Measurements from ENCODE around the gene PRMT1. TPM values are rescaled to one million over a fixed set of nuclear protein-coding genes. Genes with fewer than 3 reads are reported as not detected.

The PRMT1 gene
- total and polyA plus RNA-seq, 2 donors (not counting 1 experiment from before 2014, with no cell fraction given) = 184 to 298 TPM

GRCh38 chr19:49691243-49692146 is 14.4 kb downstream of the PRMT1 start:
- Histone ChIP-seq H2AFZ (ENCODE audit: low read length) (peak overlapping the region; percentile 77), H3K36me3 (ENCODE audit: control insufficient read depth, insufficient read depth, low read length) (peaks cover 3% of the 10 kb centered on the region), H3K4me2 (ENCODE audit: extremely low read depth, insufficient read depth, low read length) (peak overlapping the region; percentile 100), H4K20me1 (ENCODE audit: control insufficient read depth, extremely low read depth, insufficient read depth, low read length) (no peaks in the 10 kb centered on the region), H3K4me1 (ENCODE audit: control insufficient read depth, extremely low read depth, insufficient read depth, low read length) (peaks cover 5% of the 10 kb centered on the region), H3K9ac (ENCODE audit: insufficient read depth, low read length) (no peak overlapping the region), H3K4me3 (replicated peaks in 1 of 4; ENCODE audit: control extremely low read depth in 1 of 4, insufficient read depth in 1 of 4, low read depth in 3 of 4, low read length in 4 of 4) (peak overlapping the region; percentile 43 to 69 (median 64)), H3K27me3 (ENCODE audit: control insufficient read depth, insufficient read depth, low read length) (no peaks in the 10 kb centered on the region), H3K27ac (ENCODE audit: insufficient read depth, low read length) (no peak overlapping the region), H3K9me3 (ENCODE audit: control insufficient read depth, insufficient read depth, low read depth, low read length) (no peaks in the 10 kb centered on the region), H3K79me2 (ENCODE audit: control insufficient read depth, insufficient read depth, low read length) (no peaks in the 10 kb centered on the region)
- TF ChIP-seq CTCF (conservative IDR thresholded peaks at IDR 0.05 in 1 of 2, IDR thresholded peaks at IDR 0.05 in 1 of 2; ENCODE audit: low read depth in 1 of 2, low read length in 2 of 2) (no peak), EZH2 (IDR thresholded peaks at IDR 0.05; ENCODE audit: low read length, missing control alignments) (no peak)
- DNase-seq (ENCODE audit: low read depth in 2 of 2) = peak; percentile 66 to 73

- H3K9me3 ChIP-seq (ENCODE audit: control insufficient read depth, insufficient read depth, low read depth, low read length) = no peaks in the 10 kb centered on the region
- H4K20me1 ChIP-seq (ENCODE audit: control insufficient read depth, extremely low read depth, insufficient read depth, low read length) = no peaks in the 10 kb centered on the region
- peak overlapping the region in 1 of 4 experiments; percentile 64 for H3K4me3 ChIP-seq (replicated peaks in 1 of 4; ENCODE audit: control extremely low read depth in 1 of 4, insufficient read depth in 1 of 4, low read depth in 3 of 4, low read length in 4 of 4)
- no peak overlapping the region for H3K27ac ChIP-seq (ENCODE audit: insufficient read depth, low read length)
- H2AFZ ChIP-seq (ENCODE audit: low read length) = no peak overlapping the region
- H3K36me3 ChIP-seq (ENCODE audit: control insufficient read depth, insufficient read depth, low read length) = peaks cover 2% of the 10 kb centered on the region
- H3K4me1 ChIP-seq (ENCODE audit: control insufficient read depth, extremely low read depth, insufficient read depth, low read length) = peaks cover 5% of the 10 kb centered on the region
- TF ChIP-seq EZH2 (IDR thresholded peaks at IDR 0.05; ENCODE audit: low read length, missing control alignments) (no peak), CTCF (conservative IDR thresholded peaks at IDR 0.05 in 1 of 2, IDR thresholded peaks at IDR 0.05 in 1 of 2; ENCODE audit: low read depth in 1 of 2, low read length in 2 of 2) (no peak)
- DNase-seq (ENCODE audit: low read depth in 2 of 2) = no peak
- H3K27me3 ChIP-seq (ENCODE audit: control insufficient read depth, insufficient read depth, low read length) = no peaks in the 10 kb centered on the region
- no peak overlapping the region for H3K4me2 ChIP-seq (ENCODE audit: extremely low read depth, insufficient read depth, low read length)
- no peaks in the 10 kb centered on the region for H3K79me2 ChIP-seq (ENCODE audit: control insufficient read depth, insufficient read depth, low read length)
- no peak overlapping the region for H3K9ac ChIP-seq (ENCODE audit: insufficient read depth, low read length)
Observed at GRCh38 chr19:49692147-49692506, 15.1 kb downstream of the PRMT1 start.

- Histone ChIP-seq H3K79me2 (ENCODE audit: control insufficient read depth, insufficient read depth, low read length) (no peaks in the 10 kb centered on the region), H3K36me3 (ENCODE audit: control insufficient read depth, insufficient read depth, low read length) (no peaks in the 10 kb centered on the region), H3K9me3 (ENCODE audit: control insufficient read depth, insufficient read depth, low read depth, low read length) (no peaks in the 10 kb centered on the region), H3K27ac (ENCODE audit: insufficient read depth, low read length) (no peak overlapping the region), H3K27me3 (ENCODE audit: control insufficient read depth, insufficient read depth, low read length) (no peaks in the 10 kb centered on the region), H4K20me1 (ENCODE audit: control insufficient read depth, extremely low read depth, insufficient read depth, low read length) (no peaks in the 10 kb centered on the region), H2AFZ (ENCODE audit: low read length) (no peak overlapping the region), H3K4me2 (ENCODE audit: extremely low read depth, insufficient read depth, low read length) (no peak overlapping the region), H3K4me3 (replicated peaks in 1 of 4; ENCODE audit: control extremely low read depth in 1 of 4, insufficient read depth in 1 of 4, low read depth in 3 of 4, low read length in 4 of 4) (no peak overlapping the region), H3K4me1 (ENCODE audit: control insufficient read depth, extremely low read depth, insufficient read depth, low read length) (peaks cover 2% of the 10 kb centered on the region), H3K9ac (ENCODE audit: insufficient read depth, low read length) (no peak overlapping the region)
- no peak for DNase-seq (ENCODE audit: low read depth in 2 of 2)
- no peak for TF ChIP-seq CTCF (conservative IDR thresholded peaks at IDR 0.05 in 1 of 2, IDR thresholded peaks at IDR 0.05 in 1 of 2; ENCODE audit: low read depth in 1 of 2, low read length in 2 of 2)
- TF ChIP-seq EZH2 (IDR thresholded peaks at IDR 0.05; ENCODE audit: low read length, missing control alignments) = no peak
Observed at GRCh38 chr19:49696115-49696514, 19.0 kb downstream of the PRMT1 start.

Data from fibroblast of lung (primary cell).